Right hindlimb (tissue), 1 donor: ENCODE data around the gene TRPM3.

Experiments used
- DNase-seq: peaks from one replicate; pipeline ENCODE4 v3.0.0-alpha.2; 2018

Gene TRPM3

GRCh38 chr9:70498866-70499265, 622.6 kb downstream of the TRPM3 start:
- no peak for DNase-seq

GRCh38 chr9:70496244-70496643, 625.2 kb downstream of the TRPM3 start:
- DNase-seq, result no peak

- DNase-seq, result no peak
These were observed 625.9 kb downstream of the TRPM3 start for GRCh38 chr9:70495514-70495913.

GRCh38 chr9:70494221-70494620, 627.2 kb downstream of the TRPM3 start:
- DNase-seq, result no peak

GRCh38 chr9:70493029-70493428, 628.4 kb downstream of the TRPM3 start:
- no peak for DNase-seq

GRCh38 chr9:70492319-70492777, 629.1 kb downstream of the TRPM3 start:
- no peak for DNase-seq

GRCh38 chr9:70491426-70492318, 629.7 kb downstream of the TRPM3 start:
- DNase-seq, result no peak

- DNase-seq, result no peak
These were observed 630.9 kb downstream of the TRPM3 start for GRCh38 chr9:70490478-70490877.

GRCh38 chr9:70488793-70489105, 632.7 kb downstream of the TRPM3 start:
- DNase-seq, result no peak

- DNase-seq, result no peak
These were observed 633.2 kb downstream of the TRPM3 start for GRCh38 chr9:70488098-70488792.

- DNase-seq, result no peak
These were observed 635.3 kb downstream of the TRPM3 start for GRCh38 chr9:70486127-70486526.

- no peak for DNase-seq
These were observed 636.1 kb downstream of the TRPM3 start for GRCh38 chr9:70485273-70485858.

- DNase-seq, result no peak
These were observed 636.9 kb downstream of the TRPM3 start for GRCh38 chr9:70484232-70485130.

GRCh38 chr9:70481471-70481870, 640.0 kb downstream of the TRPM3 start:
- DNase-seq, result no peak

- DNase-seq, result peak; percentile 73
These were observed 640.9 kb downstream of the TRPM3 start for GRCh38 chr9:70480405-70480980.

GRCh38 chr9:70479880-70480291, 641.5 kb downstream of the TRPM3 start:
- DNase-seq, result no peak
